Peyer's patch (tissue), 4 donors: ENCODE data around the gene ABCC4.

Experiments
- CTCF ChIP-seq, 6 experiments: fragments of 450-650 bp in 4 of 6; fragments of 200-600 bp in 2 of 6; sonication (generic) in 1 of 6; IDR thresholded peaks; one replicate each; pipeline ENCODE4 v1.5.1; 2017 to 2019; ENCODE audit warnings: antibody characterized with exemption in 6 of 6, mild to moderate bottlenecking in 3 of 6, moderate library complexity in 1 of 6
- POLR2A ChIP-seq, 2 donors: fragments of 450-650 bp; IDR thresholded peaks; one replicate each; pipeline ENCODE4 v1.5.1; 2017; ENCODE audit warnings: antibody characterized with exemption in 2 of 2, mild to moderate bottlenecking in 2 of 2, moderate library complexity in 2 of 2

GRCh38 chr13:95180513-95181245, 120.6 kb downstream of the ABCC4 start:
- TF ChIP-seq CTCF (IDR thresholded peaks at IDR 0.05) (no peak), POLR2A (IDR thresholded peaks at IDR 0.05) (no peak)
